Gastrocnemius medialis (tissue), 4 donors: Measurements from ENCODE around the gene SP4. TPM values are rescaled to one million over a fixed set of nuclear protein-coding genes. Genes with fewer than 3 reads are reported as not detected.
A peak's percentile ranks its signal among the peaks of the same experiment; 100 is the strongest.

Experiments
- ATAC-seq, 2 donors: fragments of 150-250 bp; one replicate each; pipeline ENCODE4 v1.9.1; 2016
- DNase-seq, 2 donors: peaks; one replicate each; pipeline ENCODE4 v3.0.0-alpha.2; 2019
- H3K27ac ChIP-seq, 4 donors: fragments of 200-600 bp; sonication (generic); 1 replicate in 1 of 4; 2 replicates in 3 of 4; pipeline ENCODE4 v1.5.1; 2016 to 2018; ENCODE audit warnings: mild to moderate bottlenecking in 2 of 4, moderate library complexity in 1 of 4
- H3K27me3 ChIP-seq, 3 donors: fragments of 200-600 bp; sonication (generic) in 2 of 3; 1 replicate in 1 of 3; 2 replicates in 2 of 3; pipeline versions ENCODE4 v1.5.1 to v1.6.0; 2016 to 2019; ENCODE audit warnings: mild to moderate bottlenecking in 1 of 3, moderate library complexity in 1 of 3
- H3K36me3 ChIP-seq, 2 donors: fragments of 200-600 bp; sonication (generic) in 1 of 2; one replicate each; pipeline ENCODE4 v1.5.1; 2017 to 2018
- H3K4me1 ChIP-seq, 2 donors: fragments of 200-600 bp; sonication (generic) in 1 of 2; one replicate each; pipeline ENCODE4 v1.5.1; 2016 to 2017; ENCODE audit warnings: mild to moderate bottlenecking in 2 of 2
- H3K4me3 ChIP-seq, 4 donors: fragments of 200-600 bp; sonication (generic) in 3 of 4; 1 replicate in 1 of 4; 2 replicates in 3 of 4; pipeline ENCODE4 v1.5.1; 2016 to 2019; ENCODE audit warnings: mild to moderate bottlenecking in 2 of 4
- H3K9me3 ChIP-seq, 3 donors: fragments of 200-600 bp; sonication (generic) in 2 of 3; 1 replicate in 1 of 3; 2 replicates in 2 of 3; pipeline ENCODE4 v1.5.1; 2016 to 2019
- POLR2A ChIP-seq, 2 donors: fragments of 450-650 bp; IDR thresholded peaks; one replicate each; pipeline ENCODE4 v1.6.1; 2017; ENCODE audit warnings: antibody characterized with exemption in 2 of 2, mild to moderate bottlenecking in 2 of 2, moderate library complexity in 2 of 2
- in situ Hi-C, 4 donors: fragments of 200-750 bp; cut with MboI; loops; one replicate each; pipeline versions ENCODE4 v1.15.0 to v1.8.0; 2017; ENCODE audit warnings: low sequenced_read_pairs in 4 of 4
- intact Hi-C: fragments of 100-400 bp; cut with DNase I; formaldehyde crosslinking; loops from one replicate; pipeline ENCODE4 v1.15.1; 2023; ENCODE audit warnings: low total_unique reads
- total RNA-seq, 4 donors: library from RNA; depleted of rRNA; stranded (reverse); fragments of >200 nt; gene quantifications; one replicate each; pipeline versions ENCODE4 v1.1.0 to v1.2.3, GENCODE V29; 2016
- TF ChIP-seq, protein P1 (sequence below), 5 experiments: fragments of 450-650 bp in 3 of 5; fragments of 200-600 bp in 2 of 5; sonication (generic) in 2 of 5; IDR thresholded peaks in 4 of 5; conservative IDR thresholded peaks in 1 of 5; 1 replicate in 4 of 5; 2 replicates in 1 of 5; pipeline ENCODE4 v1.5.1; 2016 to 2019; ENCODE audit warnings: antibody characterized with exemption in 5 of 5, mild to moderate bottlenecking in 3 of 5, moderate library complexity in 3 of 5

The SP4 gene
- total RNA-seq, 4 donors from 2014 or later = 8.0 to 13.9 (median 9.5) TPM

DNA sequence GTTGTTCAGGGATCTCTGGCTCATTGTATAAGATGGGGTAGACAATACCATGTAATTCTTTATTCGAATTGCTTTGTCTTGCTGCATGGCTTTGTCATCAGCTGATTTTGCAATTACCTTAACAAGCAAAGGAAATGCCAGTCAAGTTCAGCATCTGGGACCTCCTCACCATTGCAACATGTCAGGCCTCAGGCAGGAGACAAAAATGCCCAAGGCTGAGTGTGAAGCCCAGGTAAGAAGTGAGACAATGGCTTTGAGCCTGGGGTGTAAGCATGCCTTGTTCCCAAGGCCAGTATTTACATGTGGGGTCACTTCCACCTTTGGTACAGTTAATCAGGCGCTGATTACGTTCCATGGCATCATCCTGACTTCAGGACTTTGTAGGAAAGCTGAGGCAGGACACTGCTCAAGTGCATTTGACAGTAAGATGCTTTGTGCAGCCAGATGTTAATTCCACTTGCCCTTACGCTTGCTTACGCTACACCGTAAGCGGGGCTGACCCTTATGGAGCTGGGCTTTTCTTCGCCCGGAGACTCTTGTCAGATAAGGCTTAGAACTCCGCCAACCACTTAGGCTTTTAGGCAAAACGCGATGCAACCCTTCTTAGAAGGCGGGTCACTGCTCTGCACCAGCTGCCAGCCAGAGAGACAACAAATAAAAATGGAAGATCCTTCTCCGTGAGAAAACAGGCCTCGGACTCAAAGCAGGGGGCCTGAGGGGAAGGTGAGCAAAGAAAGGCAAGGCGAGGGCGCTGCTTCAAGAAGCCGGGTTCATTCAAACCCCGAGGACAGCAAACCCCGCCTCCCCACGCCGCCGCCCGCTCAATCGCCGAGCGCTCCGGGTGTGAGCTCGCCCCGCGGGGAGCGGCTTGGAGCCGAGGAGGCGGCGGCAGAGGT is 1.3 kb upstream of the SP4 start:
- H3K27me3 ChIP-seq = no peaks in the 10 kb centered on the region
- intact Hi-C loops (loop anchor here (2.0 to 5.0 kb wide), 2 partner anchors 32 to 1756 kb away; partner anchors contain the start of gene NUP42), in situ Hi-C loops (no loop called here)
- ATAC-seq (no peak), DNase-seq (no peak)
- H3K9me3 ChIP-seq = no peaks in the 10 kb centered on the region
- H3K36me3 ChIP-seq = peaks cover 0 to 5% of the 10 kb centered on the region in 2 donors
- H3K27ac ChIP-seq = peak overlapping the region; percentile 92 to 100 (median 100)
- H3K4me1 ChIP-seq = peaks cover 29 to 34% of the 10 kb centered on the region in 2 donors
- TF ChIP-seq POLR2A (IDR thresholded peaks at IDR 0.05) = no peak
- TF ChIP-seq, protein P1, sequence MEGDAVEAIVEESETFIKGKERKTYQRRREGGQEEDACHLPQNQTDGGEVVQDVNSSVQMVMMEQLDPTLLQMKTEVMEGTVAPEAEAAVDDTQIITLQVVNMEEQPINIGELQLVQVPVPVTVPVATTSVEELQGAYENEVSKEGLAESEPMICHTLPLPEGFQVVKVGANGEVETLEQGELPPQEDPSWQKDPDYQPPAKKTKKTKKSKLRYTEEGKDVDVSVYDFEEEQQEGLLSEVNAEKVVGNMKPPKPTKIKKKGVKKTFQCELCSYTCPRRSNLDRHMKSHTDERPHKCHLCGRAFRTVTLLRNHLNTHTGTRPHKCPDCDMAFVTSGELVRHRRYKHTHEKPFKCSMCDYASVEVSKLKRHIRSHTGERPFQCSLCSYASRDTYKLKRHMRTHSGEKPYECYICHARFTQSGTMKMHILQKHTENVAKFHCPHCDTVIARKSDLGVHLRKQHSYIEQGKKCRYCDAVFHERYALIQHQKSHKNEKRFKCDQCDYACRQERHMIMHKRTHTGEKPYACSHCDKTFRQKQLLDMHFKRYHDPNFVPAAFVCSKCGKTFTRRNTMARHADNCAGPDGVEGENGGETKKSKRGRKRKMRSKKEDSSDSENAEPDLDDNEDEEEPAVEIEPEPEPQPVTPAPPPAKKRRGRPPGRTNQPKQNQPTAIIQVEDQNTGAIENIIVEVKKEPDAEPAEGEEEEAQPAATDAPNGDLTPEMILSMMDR (IDR thresholded peaks at IDR 0.05 in 4 of 5, conservative IDR thresholded peaks at IDR 0.05 in 1 of 5) = no peak
- H3K4me3 ChIP-seq = peak overlapping the region; percentile 58 to 96 (median 78)

DNA sequence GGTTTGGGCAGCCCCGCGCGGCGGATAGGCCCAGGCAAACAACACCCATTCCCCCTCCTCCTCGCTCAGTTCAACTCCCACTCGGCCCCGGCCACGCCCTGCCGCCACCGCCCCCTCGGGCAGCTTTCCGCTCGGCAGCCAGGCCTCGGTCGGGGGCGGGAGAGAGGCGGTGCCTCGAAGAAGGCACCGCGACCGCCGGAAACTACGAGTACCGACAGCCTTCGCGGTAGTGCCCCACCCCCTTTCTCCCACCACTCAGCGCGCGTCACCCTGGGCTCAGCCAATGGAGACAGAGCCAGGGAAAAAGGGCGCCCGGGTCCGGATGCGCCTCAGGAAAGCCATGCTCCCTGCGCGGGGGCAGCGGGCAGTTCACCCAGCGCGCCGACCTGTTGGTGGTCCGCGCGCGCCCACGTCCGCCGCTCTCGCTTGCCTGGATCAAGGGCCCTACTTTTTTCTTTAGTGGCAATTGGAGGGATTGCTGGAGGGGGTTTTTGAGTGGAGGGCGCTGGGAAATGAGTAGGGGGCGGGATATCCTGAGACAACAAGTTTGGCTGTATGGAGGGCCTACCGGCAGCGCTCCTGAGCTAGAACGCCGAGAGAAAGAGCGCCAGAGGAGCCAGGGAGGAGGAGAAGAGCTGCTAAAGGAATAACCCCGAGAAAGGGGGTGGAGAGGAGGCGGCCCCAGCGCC is 557 bp upstream of the SP4 start:
- no peaks in the 10 kb centered on the region for H3K27me3 ChIP-seq
- ATAC-seq (peak; percentile 86), DNase-seq (peak; percentile 98 to 99)
- intact Hi-C loops = loop anchor here (2.0 to 5.0 kb wide), 2 partner anchors 31 to 1755 kb away; partner anchors contain the start of gene NUP42
- in situ Hi-C loops = no loop called here
- H3K4me3 ChIP-seq = peak overlapping the region; percentile 66 to 96 (median 88)
- peak overlapping the region; percentile 92 to 100 (median 100) for H3K27ac ChIP-seq
- no peaks in the 10 kb centered on the region for H3K9me3 ChIP-seq
- TF ChIP-seq, protein P1 (IDR thresholded peaks at IDR 0.05 in 4 of 5, conservative IDR thresholded peaks at IDR 0.05 in 1 of 5) = peak in 4 of 5 experiments; percentile 4 to 56 (median 28)
- peak in 1 of 2 donors; percentile 76 for TF ChIP-seq POLR2A (IDR thresholded peaks at IDR 0.05)
- peaks cover 0 to 5% of the 10 kb centered on the region in 2 donors for H3K36me3 ChIP-seq
- H3K4me1 ChIP-seq = peaks cover 37 to 42% of the 10 kb centered on the region in 2 donors

- H3K4me3 ChIP-seq = peak overlapping the region; percentile 84 to 96 (median 88)
- intact Hi-C loops (loop anchor here (5.0 kb wide), 1 partner anchor 1754 kb away; the partner anchor contains the start of gene NUP42), in situ Hi-C loops (no loop called here)
- H3K9me3 ChIP-seq = no peaks in the 10 kb centered on the region
- no peak for TF ChIP-seq POLR2A (IDR thresholded peaks at IDR 0.05)
- TF ChIP-seq, protein P1 (IDR thresholded peaks at IDR 0.05 in 4 of 5, conservative IDR thresholded peaks at IDR 0.05 in 1 of 5) = no peak
- no peak for ATAC-seq
- no peak for DNase-seq
- H3K36me3 ChIP-seq = peaks cover 0 to 5% of the 10 kb centered on the region in 2 donors
- peak overlapping the region; percentile 92 to 100 (median 100) for H3K27ac ChIP-seq
- no peaks in the 10 kb centered on the region for H3K27me3 ChIP-seq
- peaks cover 47 to 50% of the 10 kb centered on the region in 2 donors for H3K4me1 ChIP-seq
These were observed 717 bp downstream of the SP4 start for GRCh38 chr7:21428659-21428941.

GRCh38 chr7:21429021-21429420 is 1.1 kb downstream of the SP4 start:
- Histone ChIP-seq H3K27ac (peak overlapping the region; percentile 92 to 100 (median 100)), H3K4me1 (peaks cover 47 to 50% of the 10 kb centered on the region in 2 donors), H3K9me3 (no peaks in the 10 kb centered on the region), H3K27me3 (no peaks in the 10 kb centered on the region), H3K36me3 (peaks cover 0 to 5% of the 10 kb centered on the region in 2 donors), H3K4me3 (peak overlapping the region; percentile 84 to 96 (median 88))
- TF ChIP-seq, protein P1 (IDR thresholded peaks at IDR 0.05 in 4 of 5, conservative IDR thresholded peaks at IDR 0.05 in 1 of 5) = no peak
- TF ChIP-seq POLR2A (IDR thresholded peaks at IDR 0.05) = no peak
- intact Hi-C loops = loop anchor here (5.0 kb wide), 1 partner anchor 1753 kb away; the partner anchor contains the start of gene NUP42
- in situ Hi-C loops = no loop called here
- DNase-seq (no peak), ATAC-seq (no peak)
